ENCODE measurements around the gene LCE3B. TPM values are rescaled to one million over a fixed set of nuclear protein-coding genes. Genes with fewer than 3 reads are reported as not detected.

LCE3B gene
- total RNA-seq, 1 experiment from 2014 or later = not detected

DNA sequence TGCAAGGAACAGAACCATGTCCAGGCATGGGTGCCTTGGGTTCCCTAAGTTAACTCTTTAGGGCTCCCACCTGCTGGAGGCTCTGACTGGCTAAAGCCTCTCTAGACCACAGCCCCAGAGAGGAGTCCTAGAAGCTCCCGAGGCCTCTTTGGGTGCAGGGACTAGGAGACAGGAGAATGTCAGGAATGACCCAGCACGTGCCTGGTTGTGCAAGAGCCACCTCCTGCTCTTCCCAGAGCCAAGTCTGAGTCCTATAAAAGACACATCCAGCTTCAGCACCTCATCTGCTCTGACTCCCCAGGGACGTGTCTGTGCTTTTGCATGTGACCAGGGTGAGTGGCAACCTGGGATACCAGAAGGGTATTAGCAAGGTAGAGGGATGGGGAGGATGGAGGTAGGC lies 49.5 kb downstream of the LCE3B start, which contains the start of gene LCE2D:
Gene LCE2D, plus strand, starts transcription at position 283 of the 400 bp plus-strand sequence. CDS start 726 bp downstream, outside the sequence.
- no peaks in the 10 kb centered on the region for H4K20me1 ChIP-seq (ENCODE audit: low read length)
- no peaks in the 10 kb centered on the region for H3F3A ChIP-seq (ENCODE audit: low read length, unreplicated experiment)
- ChIA-PET CTCF (no interaction called here), POLR2A (ENCODE audit: unreplicated experiment) (no interaction called here)
- H3K79me2 ChIP-seq (ENCODE audit: low read length) = no peaks in the 10 kb centered on the region
- H3K9ac ChIP-seq (ENCODE audit: low read length) = no peak within 1 kb of the TSS
- DNase-seq (no peak), ATAC-seq (no peak)
- no peaks in the 10 kb centered on the region for H3K9me3 ChIP-seq (ENCODE audit: low read length)
- H3K4me2 ChIP-seq (ENCODE audit: low read length) = no peak within 1 kb of the TSS
- H3K27ac ChIP-seq (ENCODE audit: low read length) = no peak within 1 kb of the TSS
- H3K9me2 ChIP-seq (replicated peaks; ENCODE audit: low read length) = no peaks in the 10 kb centered on the region
- no TSS peak for BruUV-seq (replicated peaks)
- no peaks in the 10 kb centered on the region for H3K4me1 ChIP-seq (ENCODE audit: insufficient read depth, low read length)
- H3K4me3 ChIP-seq (ENCODE audit: low read length) = no peak within 1 kb of the TSS
- no peak within 1 kb of the TSS for H2AFZ ChIP-seq (ENCODE audit: low read length)
- peaks cover 33% of the 10 kb centered on the region for H3K27me3 ChIP-seq (ENCODE audit: low read length)
- intact Hi-C loops (cut with micrococcal nuclease) = no loop called here
- H3K36me3 ChIP-seq (ENCODE audit: low read depth, low read length) = no peaks in the 10 kb centered on the region
- TF ChIP-seq EZH2phosphoT487 (IDR thresholded peaks at IDR 0.05; ENCODE audit: borderline replicate concordance, low read length) (no peak), EZH2 (IDR thresholded peaks at IDR 0.05; ENCODE audit: low read length, unreplicated experiment) (no peak)
- TF ChIP-seq, protein P1, sequence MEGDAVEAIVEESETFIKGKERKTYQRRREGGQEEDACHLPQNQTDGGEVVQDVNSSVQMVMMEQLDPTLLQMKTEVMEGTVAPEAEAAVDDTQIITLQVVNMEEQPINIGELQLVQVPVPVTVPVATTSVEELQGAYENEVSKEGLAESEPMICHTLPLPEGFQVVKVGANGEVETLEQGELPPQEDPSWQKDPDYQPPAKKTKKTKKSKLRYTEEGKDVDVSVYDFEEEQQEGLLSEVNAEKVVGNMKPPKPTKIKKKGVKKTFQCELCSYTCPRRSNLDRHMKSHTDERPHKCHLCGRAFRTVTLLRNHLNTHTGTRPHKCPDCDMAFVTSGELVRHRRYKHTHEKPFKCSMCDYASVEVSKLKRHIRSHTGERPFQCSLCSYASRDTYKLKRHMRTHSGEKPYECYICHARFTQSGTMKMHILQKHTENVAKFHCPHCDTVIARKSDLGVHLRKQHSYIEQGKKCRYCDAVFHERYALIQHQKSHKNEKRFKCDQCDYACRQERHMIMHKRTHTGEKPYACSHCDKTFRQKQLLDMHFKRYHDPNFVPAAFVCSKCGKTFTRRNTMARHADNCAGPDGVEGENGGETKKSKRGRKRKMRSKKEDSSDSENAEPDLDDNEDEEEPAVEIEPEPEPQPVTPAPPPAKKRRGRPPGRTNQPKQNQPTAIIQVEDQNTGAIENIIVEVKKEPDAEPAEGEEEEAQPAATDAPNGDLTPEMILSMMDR (conservative IDR thresholded peaks at IDR 0.05; ENCODE audit: low read depth, low read length) = no peak

Other genes with a start within 250 kb of the LCE3B start
- gene CRNN, start 199.5 kb upstream of the LCE3B start, total RNA-seq (2014; rRNA removed) = not detected in 2 replicates
- gene LCE5A, start 103.0 kb upstream of the LCE3B start, total RNA-seq (2014; rRNA removed) = not detected in 2 replicates
- not detected in 2 replicates for gene CRCT1, start 99.3 kb upstream of the LCE3B start, total RNA-seq (2014; rRNA removed)
- not detected in 2 replicates for gene LCE3E, start 47.0 kb upstream of the LCE3B start, total RNA-seq (2014; rRNA removed)
- not detected in 2 replicates for gene LCE3D, start 33.3 kb upstream of the LCE3B start, total RNA-seq (2014; rRNA removed)
- not detected in 2 replicates for gene LCE3C, start 13.6 kb upstream of the LCE3B start, total RNA-seq (2014; rRNA removed)
- gene LCE3A, start 9.3 kb downstream of the LCE3B start, total RNA-seq (2014; rRNA removed) = not detected in 2 replicates
- not detected in 2 replicates for gene LCE2D, start 49.6 kb downstream of the LCE3B start, total RNA-seq (2014; rRNA removed)
- gene LCE2C, start 61.5 kb downstream of the LCE3B start, total RNA-seq (2014; rRNA removed) = not detected in 2 replicates
- gene LCE2B, start 72.3 kb downstream of the LCE3B start, total RNA-seq (2014; rRNA removed) = not detected in 2 replicates
- gene LCE2A, start 84.5 kb downstream of the LCE3B start, total RNA-seq (2014; rRNA removed) = not detected in 2 replicates
- not detected in 2 replicates for gene LCE4A, start 94.3 kb downstream of the LCE3B start, total RNA-seq (2014; rRNA removed)
- gene KPRP, start 144.2 kb downstream of the LCE3B start, total RNA-seq (2014; rRNA removed) = not detected in 2 replicates
- gene LCE1F, start 161.3 kb downstream of the LCE3B start, total RNA-seq (2014; rRNA removed) = not detected in 2 replicates
- gene LCE1E, start 172.4 kb downstream of the LCE3B start, total RNA-seq (2014; rRNA removed) = not detected in 2 replicates
- not detected in 2 replicates for gene LCE1D, start 182.9 kb downstream of the LCE3B start, total RNA-seq (2014; rRNA removed)
- not detected in 2 replicates for gene LCE1C, start 192.8 kb downstream of the LCE3B start, total RNA-seq (2014; rRNA removed)
- not detected in 2 replicates for gene LCE1B, start 198.2 kb downstream of the LCE3B start, total RNA-seq (2014; rRNA removed)
- gene LCE1A, start 213.7 kb downstream of the LCE3B start, total RNA-seq (2014; rRNA removed) = not detected in 2 replicates
- gene LCE6A, start 229.0 kb downstream of the LCE3B start, total RNA-seq (2014; rRNA removed) = not detected in 2 replicates
- not detected in 2 replicates for gene LCE7A, start 246.2 kb downstream of the LCE3B start, total RNA-seq (2014; rRNA removed)